Vagina (tissue), 2 donors: ENCODE data around the gene PDE6C. TPM values are rescaled to one million over a fixed set of nuclear protein-coding genes. Genes with fewer than 3 reads are reported as not detected.

ENCODE experiments used
- DNase-seq, 2 donors: peaks; one replicate each; pipeline ENCODE4 v3.0.0-alpha.2; 2017; ENCODE audit errors: extremely low spot score in 2 of 2
- H3K27ac ChIP-seq: fragments of 200-600 bp; sonication (generic); one replicate; pipeline ENCODE4 v1.5.1; 2019
- H3K27me3 ChIP-seq: fragments of 200-600 bp; sonication (generic); one replicate; pipeline ENCODE4 v1.5.1; 2019
- H3K36me3 ChIP-seq, 2 donors: fragments of 200-600 bp; sonication (generic); one replicate each; pipeline ENCODE4 v1.5.1; 2017 to 2019
- H3K4me1 ChIP-seq: fragments of 200-600 bp; sonication (generic); one replicate; pipeline ENCODE4 v1.5.1; 2019
- H3K4me3 ChIP-seq, 2 donors: fragments of 200-600 bp; sonication (generic); 1 replicate in 1 of 2; 2 replicates in 1 of 2; pipeline ENCODE4 v1.5.1; 2016 to 2019
- H3K9me3 ChIP-seq: fragments of 200-600 bp; sonication (generic); one replicate; pipeline ENCODE4 v1.5.1; 2019
- CTCF ChIP-seq, 3 experiments: fragments of 450-650 bp in 2 of 3; fragments of 200-600 bp in 1 of 3; sonication (generic) in 1 of 3; IDR thresholded peaks; one replicate each; pipeline ENCODE4 v1.5.1; 2017 to 2019; ENCODE audit warnings: antibody characterized with exemption in 3 of 3, mild to moderate bottlenecking in 2 of 3, moderate library complexity in 2 of 3
- POLR2A ChIP-seq, 2 donors: fragments of 450-650 bp; IDR thresholded peaks; one replicate each; pipeline ENCODE4 v1.6.1; 2017; ENCODE audit warnings: antibody characterized with exemption in 2 of 2, mild to moderate bottlenecking in 2 of 2, moderate library complexity in 2 of 2
- POLR2AphosphoS5 ChIP-seq, 2 donors: sonication (generic); formaldehyde crosslinking; IDR thresholded peaks; one replicate each; pipeline ENCODE4 v1.9.0; 2017; ENCODE audit warnings: antibody characterized with exemption in 2 of 2, mild to moderate bottlenecking in 2 of 2, low read depth in 1 of 2; ENCODE audit not compliant: insufficient read depth in 1 of 2
- intact Hi-C: fragments of 100-400 bp; cut with DNase I; formaldehyde crosslinking; loops from one replicate; pipeline ENCODE4 v1.15.1; 2023
- total RNA-seq: library from RNA; depleted of rRNA; stranded (reverse); fragments of >200 nt; gene quantifications from one replicate; pipeline ENCODE4 v1.2.3, GENCODE V29; 2016

The PDE6C gene
- total RNA-seq, 1 donor from 2014 or later: not detected

GRCh38 chr10:93715345-93715744 is 103.0 kb downstream of the PDE6C start:
- no peak for DNase-seq
- Histone ChIP-seq H3K9me3 (no peaks in the 10 kb centered on the region), H3K27me3 (no peaks in the 10 kb centered on the region), H3K27ac (no peak overlapping the region), H3K36me3 (no peaks in the 10 kb centered on the region), H3K4me3 (no peak overlapping the region), H3K4me1 (no peaks in the 10 kb centered on the region)
- TF ChIP-seq CTCF (IDR thresholded peaks at IDR 0.05): no peak
- no peak for TF ChIP-seq POLR2A (IDR thresholded peaks at IDR 0.05)
- no peak for TF ChIP-seq POLR2AphosphoS5 (IDR thresholded peaks at IDR 0.05; ENCODE audit: insufficient read depth in 1 of 2, low read depth in 1 of 2)
- intact Hi-C loops: no loop called here

Other genes starting within 250 kb of the PDE6C start
- 107 TPM for gene MYOF, start 130.2 kb upstream of the PDE6C start, total RNA-seq
- 3.2 TPM for gene CEP55, start 115.9 kb upstream of the PDE6C start, total RNA-seq
- gene FFAR4, start 45.9 kb upstream of the PDE6C start, total RNA-seq: 1.5 TPM
- gene RBP4, start 11.3 kb upstream of the PDE6C start, total RNA-seq: 36.8 TPM
- gene FRA10AC1, start 90.1 kb downstream of the PDE6C start, total RNA-seq: 15.7 TPM
- 0.74 TPM for gene LGI1, start 145.4 kb downstream of the PDE6C start, total RNA-seq